Measurements from ENCODE around the gene DOK5. TPM values are rescaled to one million over a fixed set of nuclear protein-coding genes. Genes with fewer than 3 reads are reported as not detected.

The DOK5 gene
- total and polyA plus RNA-seq, 12 donors: 0.29 to 2.0 (median 1.2) TPM; not detected in 1

DNA sequence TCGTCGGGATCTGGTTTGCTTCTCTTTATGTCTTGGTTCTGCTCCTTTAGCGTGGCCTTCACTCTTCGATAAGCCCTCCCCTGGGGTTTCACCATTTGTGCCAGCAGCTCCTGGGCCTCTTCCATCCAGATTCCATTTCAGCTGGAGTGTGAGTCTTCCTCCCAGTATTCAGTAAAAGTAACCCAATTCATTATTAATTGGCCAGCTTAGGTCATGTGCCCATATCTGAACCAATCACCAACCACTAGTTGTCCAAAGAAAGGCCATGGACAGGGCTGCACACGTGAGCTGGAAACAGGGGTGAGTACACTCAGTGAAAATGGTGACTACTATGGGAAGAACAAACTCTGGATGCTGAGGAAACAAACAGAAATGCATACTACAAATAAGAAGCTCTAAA, 2.8 kb upstream of the DOK5 start:
- TF ChIP-seq POLR2A (IDR thresholded peaks at IDR 0.05): no peak
- TF ChIP-seq, protein P1, sequence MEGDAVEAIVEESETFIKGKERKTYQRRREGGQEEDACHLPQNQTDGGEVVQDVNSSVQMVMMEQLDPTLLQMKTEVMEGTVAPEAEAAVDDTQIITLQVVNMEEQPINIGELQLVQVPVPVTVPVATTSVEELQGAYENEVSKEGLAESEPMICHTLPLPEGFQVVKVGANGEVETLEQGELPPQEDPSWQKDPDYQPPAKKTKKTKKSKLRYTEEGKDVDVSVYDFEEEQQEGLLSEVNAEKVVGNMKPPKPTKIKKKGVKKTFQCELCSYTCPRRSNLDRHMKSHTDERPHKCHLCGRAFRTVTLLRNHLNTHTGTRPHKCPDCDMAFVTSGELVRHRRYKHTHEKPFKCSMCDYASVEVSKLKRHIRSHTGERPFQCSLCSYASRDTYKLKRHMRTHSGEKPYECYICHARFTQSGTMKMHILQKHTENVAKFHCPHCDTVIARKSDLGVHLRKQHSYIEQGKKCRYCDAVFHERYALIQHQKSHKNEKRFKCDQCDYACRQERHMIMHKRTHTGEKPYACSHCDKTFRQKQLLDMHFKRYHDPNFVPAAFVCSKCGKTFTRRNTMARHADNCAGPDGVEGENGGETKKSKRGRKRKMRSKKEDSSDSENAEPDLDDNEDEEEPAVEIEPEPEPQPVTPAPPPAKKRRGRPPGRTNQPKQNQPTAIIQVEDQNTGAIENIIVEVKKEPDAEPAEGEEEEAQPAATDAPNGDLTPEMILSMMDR (IDR thresholded peaks at IDR 0.05): no peak
- H3K4me3 ChIP-seq: no peak overlapping the region
- H3K27me3 ChIP-seq: peaks cover 14% of the 10 kb centered on the region
- WGBS, 4 donors: 82 to 91% (median 88%) methylated on average over 5 of the region's 5 CpGs
- no peaks in the 10 kb centered on the region for H3K9me3 ChIP-seq (replicated peaks in 1 of 3)
- no peak overlapping the region for H3K27ac ChIP-seq
- intact Hi-C loops (cut with DNase I): no loop called here
- DNase-seq: no peak
- H3K4me1 ChIP-seq (replicated peaks in 1 of 2): peaks cover 0 to 9% of the 10 kb centered on the region in 2 donors
- H3K36me3 ChIP-seq (replicated peaks in 1 of 2): no peaks in the 10 kb centered on the region

DNA sequence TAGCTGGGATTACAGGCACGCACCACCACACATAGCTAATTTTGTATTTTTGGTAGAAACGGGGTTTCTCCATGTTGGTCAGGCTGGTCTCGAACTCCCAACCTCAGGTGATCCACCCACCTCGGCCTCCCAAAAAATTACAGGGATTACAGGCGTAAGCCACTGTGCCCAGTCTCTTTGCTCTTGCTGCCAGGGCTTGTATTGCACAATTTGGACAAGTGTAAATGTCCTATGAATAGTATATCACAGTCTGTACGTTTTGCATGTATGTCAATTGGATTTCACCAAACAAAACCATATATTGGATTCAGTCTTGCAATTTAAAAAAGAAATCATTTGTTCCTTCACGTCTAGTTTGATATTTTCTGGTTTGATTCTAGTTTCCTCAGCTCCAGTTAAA, 2.1 kb upstream of the DOK5 start:
- WGBS, 4 donors: 79 to 86% (median 83%) methylated on average over 7 of the region's 7 CpGs
- Histone ChIP-seq H3K9me3 (replicated peaks in 1 of 3) (no peaks in the 10 kb centered on the region), H3K4me1 (replicated peaks in 1 of 2) (peaks cover 0 to 9% of the 10 kb centered on the region in 2 donors), H3K36me3 (replicated peaks in 1 of 2) (no peaks in the 10 kb centered on the region), H3K27ac (no peak overlapping the region), H3K4me3 (no peak overlapping the region), H3K27me3 (peaks cover 19% of the 10 kb centered on the region)
- TF ChIP-seq, protein P1 (IDR thresholded peaks at IDR 0.05): no peak
- TF ChIP-seq POLR2A (IDR thresholded peaks at IDR 0.05): no peak
- intact Hi-C loops (cut with DNase I): no loop called here
- no peak for DNase-seq

GRCh38 chr20:54474046-54474445, 1.3 kb upstream of the DOK5 start:
- peaks cover 0 to 9% of the 10 kb centered on the region in 2 donors for H3K4me1 ChIP-seq (replicated peaks in 1 of 2)
- TF ChIP-seq, protein P1 (IDR thresholded peaks at IDR 0.05): no peak
- no peak for TF ChIP-seq POLR2A (IDR thresholded peaks at IDR 0.05)
- intact Hi-C loops (cut with DNase I): no loop called here
- peaks cover 19% of the 10 kb centered on the region for H3K27me3 ChIP-seq
- DNase-seq: no peak
- 57 to 71% (median 69%) methylated on average over 3 of the region's 3 CpGs for WGBS, 4 donors
- H3K4me3 ChIP-seq: no peak overlapping the region
- no peak overlapping the region for H3K27ac ChIP-seq
- no peaks in the 10 kb centered on the region for H3K9me3 ChIP-seq (replicated peaks in 1 of 3)
- H3K36me3 ChIP-seq (replicated peaks in 1 of 2): no peaks in the 10 kb centered on the region

- Histone ChIP-seq H3K4me3 (peak overlapping the region in 1 of 4 donors; percentile 52), H3K4me1 (replicated peaks in 1 of 2) (peaks cover 0 to 9% of the 10 kb centered on the region in 2 donors), H3K27me3 (peaks cover 22% of the 10 kb centered on the region), H3K36me3 (replicated peaks in 1 of 2) (no peaks in the 10 kb centered on the region), H3K9me3 (replicated peaks in 1 of 3) (no peaks in the 10 kb centered on the region), H3K27ac (no peak overlapping the region)
- DNase-seq: no peak
- 11 to 17% (median 14%) methylated on average over 10 of the region's 10 CpGs for WGBS, 4 donors
- intact Hi-C loops (cut with DNase I): no loop called here
- TF ChIP-seq POLR2A (IDR thresholded peaks at IDR 0.05): no peak
- TF ChIP-seq, protein P1 (IDR thresholded peaks at IDR 0.05): no peak
Observed at GRCh38 chr20:54474866-54475265, 527 bp upstream of the DOK5 start.

Data from adrenal gland (tissue), 12 donors.